Measurements from ENCODE around the gene CHST11.

DNA sequence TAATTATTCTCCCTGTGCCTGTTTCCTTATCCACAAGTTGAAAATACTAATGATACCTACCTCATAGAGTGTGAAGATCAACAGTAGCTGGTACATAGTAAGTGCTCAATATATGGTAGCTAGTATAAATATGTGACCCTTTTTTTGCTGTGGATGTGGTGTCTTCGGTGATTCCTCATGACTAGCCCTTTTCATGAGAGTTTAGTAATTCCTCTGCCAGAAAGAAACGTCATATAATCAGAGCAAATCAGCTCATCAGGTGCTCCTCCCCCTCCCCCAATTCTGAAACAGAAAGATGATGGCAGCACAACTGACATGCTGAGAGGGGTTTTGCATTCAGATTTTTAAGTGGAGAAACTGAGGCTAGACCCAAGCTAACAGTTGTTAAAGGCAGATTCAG, 290.6 kb downstream of the CHST11 start:
- TF ChIP-seq, protein P1, sequence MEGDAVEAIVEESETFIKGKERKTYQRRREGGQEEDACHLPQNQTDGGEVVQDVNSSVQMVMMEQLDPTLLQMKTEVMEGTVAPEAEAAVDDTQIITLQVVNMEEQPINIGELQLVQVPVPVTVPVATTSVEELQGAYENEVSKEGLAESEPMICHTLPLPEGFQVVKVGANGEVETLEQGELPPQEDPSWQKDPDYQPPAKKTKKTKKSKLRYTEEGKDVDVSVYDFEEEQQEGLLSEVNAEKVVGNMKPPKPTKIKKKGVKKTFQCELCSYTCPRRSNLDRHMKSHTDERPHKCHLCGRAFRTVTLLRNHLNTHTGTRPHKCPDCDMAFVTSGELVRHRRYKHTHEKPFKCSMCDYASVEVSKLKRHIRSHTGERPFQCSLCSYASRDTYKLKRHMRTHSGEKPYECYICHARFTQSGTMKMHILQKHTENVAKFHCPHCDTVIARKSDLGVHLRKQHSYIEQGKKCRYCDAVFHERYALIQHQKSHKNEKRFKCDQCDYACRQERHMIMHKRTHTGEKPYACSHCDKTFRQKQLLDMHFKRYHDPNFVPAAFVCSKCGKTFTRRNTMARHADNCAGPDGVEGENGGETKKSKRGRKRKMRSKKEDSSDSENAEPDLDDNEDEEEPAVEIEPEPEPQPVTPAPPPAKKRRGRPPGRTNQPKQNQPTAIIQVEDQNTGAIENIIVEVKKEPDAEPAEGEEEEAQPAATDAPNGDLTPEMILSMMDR (IDR thresholded peaks at IDR 0.05), result no peak
- no peak for TF ChIP-seq POLR2A (IDR thresholded peaks at IDR 0.05)
